CD4-positive, alpha-beta T cell treated with Interleukin-15 for 4 hours (primary cell): Measurements from ENCODE around the gene ATF6B.

Source experiments
- DNase-seq: peaks from one replicate; pipeline ENCODE4 v3.0.0-alpha.2; 2020; ENCODE audit warnings: low spot score

ATF6B gene

GRCh38 chr6:32131439-32131948, 3.4 kb upstream of the ATF6B start:
- DNase-seq = no peak

GRCh38 chr6:32129297-32130088, 1.4 kb upstream of the ATF6B start:
- DNase-seq = no peak

GRCh38 chr6:32128751-32129296, 778 bp upstream of the ATF6B start:
- no peak for DNase-seq

- DNase-seq = no peak
These were observed 683 bp downstream of the ATF6B start for GRCh38 chr6:32127409-32127716.

GRCh38 chr6:32126880-32127279, 1.2 kb downstream of the ATF6B start:
- no peak for DNase-seq

GRCh38 chr6:32123681-32124080, 4.4 kb downstream of the ATF6B start:
- no peak for DNase-seq

GRCh38 chr6:32120573-32121059, 7.4 kb downstream of the ATF6B start:
- DNase-seq = no peak

GRCh38 chr6:32118782-32119628, 9.0 kb downstream of the ATF6B start:
- DNase-seq = peak; percentile 67

- DNase-seq = no peak
These were observed 10.6 kb downstream of the ATF6B start for GRCh38 chr6:32117461-32117860.

GRCh38 chr6:32116674-32117073, 11.4 kb downstream of the ATF6B start:
- DNase-seq = no peak

- no peak for DNase-seq
These were observed 12.4 kb downstream of the ATF6B start for GRCh38 chr6:32115623-32116022.

- no peak for DNase-seq
These were observed 13.2 kb downstream of the ATF6B start for GRCh38 chr6:32114796-32115195.

- no peak for DNase-seq
These were observed 14.4 kb downstream of the ATF6B start for GRCh38 chr6:32113386-32114352.

- DNase-seq = no peak
These were observed 15.5 kb downstream of the ATF6B start for GRCh38 chr6:32112431-32112980.

GRCh38 chr6:32111424-32112066, 16.5 kb downstream of the ATF6B start:
- no peak for DNase-seq

GRCh38 chr6:32110632-32111031, 17.4 kb downstream of the ATF6B start:
- no peak for DNase-seq

GRCh38 chr6:32109765-32110160, 18.3 kb downstream of the ATF6B start:
- DNase-seq = no peak

GRCh38 chr6:32109114-32109764, 18.8 kb downstream of the ATF6B start, which contains the start of gene TNXB:
TSS of gene TNXB (minus strand) at chr6:32109338. CDS start at chr6:32098198, 11,140 bp downstream.
- DNase-seq = no peak

GRCh38 chr6:32108727-32109113, 19.3 kb downstream of the ATF6B start:
- DNase-seq = no peak

- DNase-seq = no peak
These were observed 19.9 kb downstream of the ATF6B start for GRCh38 chr6:32108094-32108627.
